OCI-LY7 (cell line): Measurements from ENCODE around the gene CCRL2. TPM values are rescaled to one million over a fixed set of nuclear protein-coding genes. Genes with fewer than 3 reads are reported as not detected.
"Not testable (repeated sequence)": the region's sequence is repeated elsewhere in the genome, so short reads cannot be mapped to it uniquely, and the experiment has no call there.

Experiments used
- BruUV-seq: library from RNA; stranded (reverse); fragments of 400-500 nt; replicated peaks from 2 replicates; lab custom pipeline; 2021; lab: Mats Ljungman, UMichigan
- CTCF ChIA-PET: fragments of 300-600 bp; sonication (Branson Sonifier 250); formaldehyde crosslinking; loops from one replicate; lab custom pipeline; 2022; ENCODE audit warnings: antibody characterized with exemption; ENCODE audit not compliant: unreplicated experiment; lab: Charles Lee
- POLR2A ChIA-PET: fragments of 300-600 bp; sonication (Branson Sonifier 250); formaldehyde crosslinking; loops from one replicate; lab custom pipeline; 2022; ENCODE audit warnings: antibody characterized with exemption; lab: Charles Lee
- DNase-seq: peaks from one replicate; pipeline ENCODE4 v3.0.0-alpha.2; 2015; ENCODE audit warnings: low spot score
- H2AFZ ChIP-seq: fragments of 200-600 bp; sonication (generic), shearing (Covaris generic); 2 replicates; pipeline ENCODE4 v1.6.1; 2014; ENCODE audit warnings: mild to moderate bottlenecking, antibody characterized with exemption, low read length, moderate library complexity
- H3K27ac ChIP-seq: fragments of 200-600 bp; sonication (generic); 2 replicates; pipeline ENCODE4 v1.5.1; 2014; ENCODE audit warnings: mixed run types, low read depth, mild to moderate bottlenecking, moderate library complexity, low read length, inconsistent platforms; ENCODE audit not compliant: poor library complexity, severe bottlenecking
- H3K36me3 ChIP-seq: fragments of 200-600 bp; sonication (generic); 2 replicates; pipeline ENCODE4 v1.6.1; 2014; ENCODE audit warnings: mild to moderate bottlenecking, antibody characterized with exemption, low read length, moderate library complexity, mixed read lengths; ENCODE audit not compliant: insufficient read depth
- H3K4me1 ChIP-seq: fragments of 200-600 bp; sonication (generic); 2 replicates; pipeline ENCODE4 v1.5.1; 2014; ENCODE audit warnings: mild to moderate bottlenecking, low read length; ENCODE audit not compliant: insufficient read depth, poor library complexity, severe bottlenecking
- H3K4me2 ChIP-seq: fragments of 200-600 bp; sonication (generic); 2 replicates; pipeline ENCODE4 v1.6.1; 2014; ENCODE audit warnings: mild to moderate bottlenecking, low read length
- H3K4me3 ChIP-seq: fragments of 200-600 bp; sonication (generic); 2 replicates; pipeline ENCODE4 v1.5.1; 2014; ENCODE audit warnings: mild to moderate bottlenecking, low read depth, low read length; ENCODE audit not compliant: poor library complexity, severe bottlenecking
- H3K79me2 ChIP-seq: fragments of 200-600 bp; sonication (generic); 2 replicates; pipeline ENCODE4 v1.6.1; 2016; ENCODE audit warnings: low read depth, mild to moderate bottlenecking, low read length, moderate library complexity, mixed read lengths; ENCODE audit not compliant: insufficient read depth
- H3K9me2 ChIP-seq: fragments of 200-600 bp; sonication (generic); 2 replicates; pipeline ENCODE4 v1.6.1; 2016; ENCODE audit warnings: mild to moderate bottlenecking, low read length, mixed read lengths; ENCODE audit not compliant: insufficient read depth
- H3K9me3 ChIP-seq: fragments of 200-600 bp; sonication (generic); 2 replicates; pipeline ENCODE4 v1.6.1; 2014; ENCODE audit warnings: mild to moderate bottlenecking, mixed run types, low read length, mixed read lengths
- H4K20me1 ChIP-seq: fragments of 200-600 bp; sonication (generic); 2 replicates; pipeline ENCODE4 v1.6.1; 2014; ENCODE audit warnings: mild to moderate bottlenecking, antibody characterized with exemption, low read length, moderate library complexity, mixed read lengths; ENCODE audit not compliant: insufficient read depth
- EZH2phosphoT487 ChIP-seq: fragments of 200-600 bp; sonication (generic); IDR thresholded peaks from 2 replicates; pipeline ENCODE4 v1.6.1; 2018; ENCODE audit warnings: low read depth, borderline replicate concordance, mild to moderate bottlenecking, mixed run types, antibody characterized with exemption, low read length, moderate library complexity, mixed read lengths
- intact Hi-C: fragments of 100-400 bp; cut with micrococcal nuclease; formaldehyde crosslinking; loops from one replicate; pipeline ENCODE4 v1.10.0; 2022; ENCODE audit not compliant: unreplicated experiment
- total RNA-seq, 2 experiments: library from RNA; depleted of rRNA in 1 of 2; stranded (reverse); fragments of >200 nt in 1 of 2; shearing (Covaris generic) in 1 of 2; gene quantifications; 2 replicates each; pipeline ENCODE4 v1.2.3, GENCODE V29; 2014 to 2022
- TF ChIP-seq, protein P1 (sequence below): fragments of 200-600 bp; sonication (generic); conservative IDR thresholded peaks from 2 replicates; pipeline ENCODE4 v1.5.1; 2014; ENCODE audit warnings: mild to moderate bottlenecking, antibody characterized with exemption, low read length, moderate library complexity, mixed read lengths

Gene CCRL2
- total RNA-seq, 2 experiments from 2014 or later: 0.41 to 2.2 TPM

DNA sequence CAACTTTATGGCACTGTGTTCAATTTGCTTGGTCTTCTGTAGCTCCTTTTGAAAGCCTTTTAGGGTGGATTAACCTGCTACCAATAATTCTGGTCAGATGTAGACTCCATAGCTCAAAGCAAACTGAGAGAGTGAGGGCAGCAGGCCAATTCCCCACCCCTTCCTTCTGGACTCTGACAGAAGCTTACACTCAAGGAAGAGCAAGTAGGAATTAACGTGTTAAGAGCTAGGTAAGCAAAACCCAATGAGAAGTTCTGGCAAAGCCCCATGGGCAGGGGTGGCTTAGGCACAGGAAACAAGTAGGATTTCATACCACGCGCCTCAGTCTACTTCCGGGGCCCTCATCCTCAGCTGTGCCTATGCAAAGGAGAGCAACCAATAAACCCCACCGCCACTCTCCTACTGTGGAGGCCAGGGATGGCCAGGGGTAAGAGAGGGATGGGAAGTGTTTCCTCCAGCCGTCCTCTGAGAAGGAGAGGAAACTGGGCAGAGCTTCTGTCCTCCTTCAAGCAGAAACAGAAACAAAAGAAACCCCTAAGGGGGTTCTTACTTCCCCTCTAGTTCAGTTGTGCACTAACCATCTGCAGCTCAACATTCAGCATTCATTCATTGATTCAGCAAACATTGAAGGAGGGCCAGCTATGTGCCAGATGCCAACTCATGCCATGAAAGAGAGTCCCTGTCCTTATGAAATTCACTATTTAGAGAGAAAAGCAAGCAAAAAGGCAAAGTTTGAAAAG, 23.7 kb upstream of the CCRL2 start:
- Histone ChIP-seq H2AFZ (peak overlapping the region; percentile 68), H3K4me2 (peak overlapping the region; percentile 68), H3K27ac (peak overlapping the region; percentile 75), H3K4me3 (peak overlapping the region; percentile 45), H3K9me3 (no peaks in the 10 kb centered on the region), H3K79me2 (no peaks in the 10 kb centered on the region), H3K4me1 (peaks cover 31% of the 10 kb centered on the region), H3K9me2 (no peaks in the 10 kb centered on the region), H4K20me1 (no peaks in the 10 kb centered on the region), H3K36me3 (no peaks in the 10 kb centered on the region)
- CTCF ChIA-PET: interaction anchor here (0.8 kb wide), 1 partner anchor 24 kb away, joined by 3 read pairs; no protein-coding TSS in a partner anchor
- POLR2A ChIA-PET: interaction anchor here (0.5 to 2.0 kb wide), 15 partner anchors 8 to 546 kb away, joined by 3 to 9 read pairs (median 5); partner anchors contain the start of genes CCR5AS and CCRL2
- DNase-seq: peak; percentile 63
- BruUV-seq: no TSS peak
- TF ChIP-seq, protein P1, sequence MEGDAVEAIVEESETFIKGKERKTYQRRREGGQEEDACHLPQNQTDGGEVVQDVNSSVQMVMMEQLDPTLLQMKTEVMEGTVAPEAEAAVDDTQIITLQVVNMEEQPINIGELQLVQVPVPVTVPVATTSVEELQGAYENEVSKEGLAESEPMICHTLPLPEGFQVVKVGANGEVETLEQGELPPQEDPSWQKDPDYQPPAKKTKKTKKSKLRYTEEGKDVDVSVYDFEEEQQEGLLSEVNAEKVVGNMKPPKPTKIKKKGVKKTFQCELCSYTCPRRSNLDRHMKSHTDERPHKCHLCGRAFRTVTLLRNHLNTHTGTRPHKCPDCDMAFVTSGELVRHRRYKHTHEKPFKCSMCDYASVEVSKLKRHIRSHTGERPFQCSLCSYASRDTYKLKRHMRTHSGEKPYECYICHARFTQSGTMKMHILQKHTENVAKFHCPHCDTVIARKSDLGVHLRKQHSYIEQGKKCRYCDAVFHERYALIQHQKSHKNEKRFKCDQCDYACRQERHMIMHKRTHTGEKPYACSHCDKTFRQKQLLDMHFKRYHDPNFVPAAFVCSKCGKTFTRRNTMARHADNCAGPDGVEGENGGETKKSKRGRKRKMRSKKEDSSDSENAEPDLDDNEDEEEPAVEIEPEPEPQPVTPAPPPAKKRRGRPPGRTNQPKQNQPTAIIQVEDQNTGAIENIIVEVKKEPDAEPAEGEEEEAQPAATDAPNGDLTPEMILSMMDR: no peak
- intact Hi-C loops: loop anchor here (5.0 kb wide), 1 partner anchor 174 kb away; no protein-coding TSS in a partner anchor

DNA sequence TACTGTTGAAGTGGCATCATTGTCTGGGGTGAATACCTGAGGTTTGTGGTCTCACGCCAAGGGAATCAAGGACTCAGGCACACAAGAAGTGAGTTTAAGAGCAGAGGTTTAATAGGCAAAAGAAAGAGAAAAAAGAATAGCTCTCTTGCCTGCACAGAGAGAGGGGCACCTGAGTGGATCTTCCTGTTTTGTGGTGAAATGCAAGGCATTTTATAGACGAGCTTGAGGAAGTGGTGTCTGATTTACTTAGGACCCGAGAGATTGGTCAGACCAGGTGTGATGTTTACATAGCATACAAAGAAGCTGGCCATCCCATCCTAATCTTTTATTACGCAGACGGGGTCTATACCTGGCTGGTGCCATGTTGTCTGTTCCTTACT, 23.1 kb upstream of the CCRL2 start:
- ChIA-PET CTCF (interaction anchor here (0.8 kb wide), 1 partner anchor 24 kb away, joined by 3 read pairs; no protein-coding TSS in a partner anchor), POLR2A (interaction anchor here (0.6 to 2.0 kb wide), 13 partner anchors 14 to 546 kb away, joined by 3 to 9 read pairs (median 6); partner anchors contain the start of genes CCR5AS and CCRL2)
- peak overlapping the region; percentile 68 for H3K4me2 ChIP-seq
- peaks cover 31% of the 10 kb centered on the region for H3K4me1 ChIP-seq
- peak; percentile 74 for DNase-seq
- H3K4me3 ChIP-seq: peak overlapping the region; percentile 45
- H2AFZ ChIP-seq: peak overlapping the region; percentile 68
- H3K36me3 ChIP-seq: no peaks in the 10 kb centered on the region
- no TSS peak for BruUV-seq
- intact Hi-C loops: loop anchor here (5.0 kb wide), 1 partner anchor 173 kb away; no protein-coding TSS in a partner anchor
- no peaks in the 10 kb centered on the region for H4K20me1 ChIP-seq
- peak overlapping the region; percentile 75 for H3K27ac ChIP-seq
- no peaks in the 10 kb centered on the region for H3K9me2 ChIP-seq
- TF ChIP-seq, protein P1: no peak
- TF ChIP-seq EZH2phosphoT487: no peak
- H3K9me3 ChIP-seq: no peaks in the 10 kb centered on the region
- H3K79me2 ChIP-seq: no peaks in the 10 kb centered on the region

DNA sequence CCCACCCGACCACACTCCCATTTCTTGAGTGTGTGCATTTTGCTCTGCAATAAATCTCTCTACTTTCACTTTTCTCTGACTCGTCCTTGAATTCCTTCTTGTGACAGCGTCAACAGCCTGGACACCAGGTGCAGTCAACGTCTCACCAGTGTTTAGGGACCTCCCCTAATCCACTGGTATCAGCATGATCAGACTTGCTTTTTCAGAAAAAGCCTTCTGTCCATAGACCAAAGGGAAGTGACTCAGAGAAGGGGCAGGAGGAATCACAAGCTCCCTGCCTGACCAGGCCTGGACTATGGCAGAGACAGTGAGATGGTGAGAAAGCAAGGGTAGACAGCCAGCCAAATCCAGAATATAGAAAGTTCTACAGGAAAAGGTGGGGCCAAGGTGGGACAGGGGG, 20.9 kb upstream of the CCRL2 start:
- intact Hi-C loops: no loop called here
- Histone ChIP-seq H3K9me3 (no peaks in the 10 kb centered on the region), H4K20me1 (no peaks in the 10 kb centered on the region), H3K79me2 (no peaks in the 10 kb centered on the region), H3K4me3 (no peak overlapping the region), H2AFZ (no peak overlapping the region), H3K4me2 (no peak overlapping the region), H3K4me1 (peaks cover 26% of the 10 kb centered on the region), H3K36me3 (no peaks in the 10 kb centered on the region), H3K9me2 (no peaks in the 10 kb centered on the region), H3K27ac (no peak overlapping the region)
- ChIA-PET CTCF (no interaction called here), POLR2A (no interaction called here)
- no TSS peak for BruUV-seq
- DNase-seq: no peak
- no peak for TF ChIP-seq EZH2phosphoT487
- TF ChIP-seq, protein P1: no peak

DNA sequence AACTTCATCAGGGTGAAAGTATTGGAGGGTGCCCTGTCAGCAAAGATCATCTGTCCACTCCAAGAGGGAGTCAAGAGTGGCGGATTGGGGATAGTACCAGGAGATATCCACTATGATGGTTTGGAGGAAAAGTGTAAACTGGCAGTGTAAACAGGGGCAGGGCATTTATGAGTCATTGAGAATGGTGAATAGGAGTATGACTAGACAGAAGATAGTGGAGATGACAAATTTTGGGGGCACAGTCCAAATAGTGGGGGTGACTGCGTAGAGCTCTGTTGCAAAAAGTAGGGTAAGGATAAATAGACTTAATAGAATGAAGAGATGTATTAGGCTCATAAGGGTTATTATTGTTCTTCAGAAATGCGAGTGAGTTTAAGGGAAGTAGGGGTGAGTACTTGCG, 18.2 kb upstream of the CCRL2 start:
- H3K4me3 ChIP-seq, DNase-seq, H3K4me2 ChIP-seq, H2AFZ ChIP-seq, H3K27ac ChIP-seq, H3K9me2 ChIP-seq, intact Hi-C loops, BruUV-seq, POLR2A ChIA-PET, H3K9me3 ChIP-seq, H3K79me2 ChIP-seq, CTCF ChIA-PET, H3K36me3 ChIP-seq, H4K20me1 ChIP-seq: not testable (repeated sequence)
- H3K4me1 ChIP-seq: peaks cover 15% of the 10 kb centered on the region
